IMR-90 (cell line): ENCODE data around the gene RAB9A. TPM values are rescaled to one million over a fixed set of nuclear protein-coding genes. Genes with fewer than 3 reads are reported as not detected.

Source experiments
- ATAC-seq: fragments of 200-7000 bp; cut with Tn5 transposase; 2 replicates; pipeline ENCODE4 v1.9.1; 2020; ENCODE audit warnings: low read depth, mild to moderate bottlenecking, moderate library complexity
- BruUV-seq: library from RNA; stranded (reverse); fragments of 400-500 nt; replicated peaks from 2 replicates; lab custom pipeline; 2021; lab: Mats Ljungman, UMichigan
- CTCF ChIA-PET: fragments of 300-600 bp; formaldehyde crosslinking; extraction: SDS; loops from one replicate; lab custom pipeline; 2021; ENCODE audit warnings: antibody characterized with exemption; lab: Yijun Ruan, JAX
- POLR2A ChIA-PET: fragments of 300-600 bp; sonication (Branson Sonifier 250); formaldehyde crosslinking; loops from one replicate; lab custom pipeline; 2022; ENCODE audit warnings: antibody characterized with exemption; ENCODE audit not compliant: unreplicated experiment; lab: Charles Lee
- DNase-seq: peaks from one replicate; pipeline ENCODE4 v3.0.0; 2013
- H2AFZ ChIP-seq: replicated peaks from 2 replicates; pipeline ENCODE3; 2013; ENCODE audit warnings: low read length, mild to moderate bottlenecking; ENCODE audit not compliant: poor library complexity
- H2AK5ac ChIP-seq: 2 replicates; pipeline ENCODE4 v1.6.1; 2013; ENCODE audit warnings: low read depth, low read length, inconsistent platforms
- H2AK9ac ChIP-seq: replicated peaks from 2 replicates; pipeline ENCODE3; 2013; ENCODE audit warnings: mild to moderate bottlenecking, low read depth, low read length, moderate library complexity; ENCODE audit not compliant: poor library complexity
- H2BK120ac ChIP-seq: 2 replicates; pipeline ENCODE4 v1.6.1; 2013; ENCODE audit warnings: low read depth, low read length, inconsistent platforms
- H2BK15ac ChIP-seq: 3 replicates; pipeline ENCODE4 v1.6.1; 2013; ENCODE audit warnings: low read depth, low read length, inconsistent platforms
- H2BK20ac ChIP-seq: 2 replicates; pipeline ENCODE4 v1.6.1; 2013; ENCODE audit warnings: low read depth, mild to moderate bottlenecking, inconsistent platforms, low read length, moderate library complexity
- H2BK5ac ChIP-seq: 2 replicates; pipeline ENCODE4 v1.6.1; 2013; ENCODE audit warnings: mild to moderate bottlenecking, low read depth, low read length, inconsistent platforms; ENCODE audit not compliant: poor library complexity, severe bottlenecking
- H3K14ac ChIP-seq: replicated peaks from 2 replicates; pipeline ENCODE4 v1.6.1; 2013; ENCODE audit warnings: low read depth, low read length, inconsistent platforms
- H3K18ac ChIP-seq: 2 replicates; pipeline ENCODE4 v1.6.1; 2013; ENCODE audit warnings: low read depth, low read length, control low read depth
- H3K23ac ChIP-seq: 2 replicates; pipeline ENCODE4 v1.6.1; 2013; ENCODE audit warnings: low read depth, low read length, inconsistent platforms
- H3K27ac ChIP-seq: 2 replicates; pipeline ENCODE4 v1.5.1; 2013; ENCODE audit warnings: mild to moderate bottlenecking, control low read depth, low read length; ENCODE audit not compliant: insufficient read depth
- H3K27me3 ChIP-seq: 2 replicates; pipeline ENCODE4 v1.6.1; 2013; ENCODE audit warnings: low read length; ENCODE audit not compliant: control insufficient read depth, insufficient read depth
- H3K36me3 ChIP-seq: 2 replicates; pipeline ENCODE4 v1.6.1; 2013; ENCODE audit warnings: low read length, mixed read lengths; ENCODE audit not compliant: control insufficient read depth, insufficient read depth
- H3K4ac ChIP-seq: 2 replicates; pipeline ENCODE4 v1.6.1; 2013; ENCODE audit warnings: low read depth, low read length, inconsistent platforms
- H3K4me1 ChIP-seq: 2 replicates; pipeline ENCODE4 v1.6.1; 2013; ENCODE audit warnings: low read length, mixed read lengths; ENCODE audit not compliant: control insufficient read depth, insufficient read depth
- H3K4me2 ChIP-seq: 2 replicates; pipeline ENCODE4 v1.6.1; 2013; ENCODE audit warnings: low read depth, mild to moderate bottlenecking, control low read depth, low read length, moderate library complexity
- H3K4me3 ChIP-seq: 2 replicates; pipeline ENCODE4 v1.5.1; 2013; ENCODE audit warnings: low read depth, mild to moderate bottlenecking, control low read depth, low read length, moderate library complexity; ENCODE audit not compliant: insufficient read depth
- H3K56ac ChIP-seq: 2 replicates; pipeline ENCODE4 v1.6.1; 2013; ENCODE audit warnings: low read length, inconsistent platforms; ENCODE audit not compliant: insufficient read depth; ENCODE audit errors: extremely low read depth
- H3K79me1 ChIP-seq, 2 experiments: 2 replicates each; pipeline ENCODE4 v1.6.1; 2013; ENCODE audit warnings: low read length in 2 of 2, inconsistent platforms in 1 of 2, low read depth in 1 of 2
- H3K9ac ChIP-seq: 2 replicates; pipeline ENCODE4 v1.6.1; 2013; ENCODE audit warnings: low read depth, low read length, control low read depth
- H3K9me1 ChIP-seq: 2 replicates; pipeline ENCODE4 v1.6.1; 2013; ENCODE audit warnings: low read length, inconsistent platforms; ENCODE audit not compliant: insufficient read depth
- H3K9me3 ChIP-seq: 2 replicates; pipeline ENCODE4 v1.6.1; 2013; ENCODE audit warnings: low read length; ENCODE audit not compliant: control insufficient read depth, insufficient read depth
- H4K20me1 ChIP-seq: 2 replicates; pipeline ENCODE4 v1.6.1; 2013; ENCODE audit warnings: low read length, inconsistent platforms; ENCODE audit not compliant: insufficient read depth
- H4K5ac ChIP-seq: 2 replicates; pipeline ENCODE4 v1.6.1; 2013; ENCODE audit warnings: mild to moderate bottlenecking, low read depth, low read length, control low read depth
- H4K8ac ChIP-seq, 2 experiments: 2 replicates each; pipeline ENCODE4 v1.6.1; 2013; ENCODE audit warnings: low read depth in 2 of 2, low read length in 2 of 2, control low read depth in 1 of 2, inconsistent platforms in 1 of 2
- H4K91ac ChIP-seq: 2 replicates; pipeline ENCODE4 v1.6.1; 2013; ENCODE audit warnings: low read depth, low read length, inconsistent platforms; ENCODE audit not compliant: insufficient read depth
- CHD1 ChIP-seq: IDR thresholded peaks from 2 replicates; pipeline ENCODE4 v1.6.1; 2012; ENCODE audit warnings: low read depth, low read length, improper control_type of control experiment
- FOS ChIP-seq: fragments of 150-350 bp; IDR thresholded peaks from 2 replicates; pipeline ENCODE4 v1.6.1; 2016; ENCODE audit warnings: low read depth, low read length
- MAZ ChIP-seq: IDR thresholded peaks from 2 replicates; pipeline ENCODE4 v1.6.1; 2012; ENCODE audit warnings: low read depth, mild to moderate bottlenecking, low read length, improper control_type of control experiment, moderate library complexity, borderline replicate concordance
- POLR2A ChIP-seq: IDR thresholded peaks from 2 replicates; pipeline ENCODE4 v1.6.1; 2012; ENCODE audit warnings: mild to moderate bottlenecking, low read depth, low read length
- RAD21 ChIP-seq: IDR thresholded peaks from 2 replicates; pipeline ENCODE4 v1.6.1; 2012; ENCODE audit warnings: low read length, improper control_type of control experiment
- RCOR1 ChIP-seq: IDR thresholded peaks from 2 replicates; pipeline ENCODE4 v1.6.1; 2012; ENCODE audit warnings: mild to moderate bottlenecking, low read length, improper control_type of control experiment; ENCODE audit not compliant: insufficient replicate concordance
- USF2 ChIP-seq: fragments of 150-350 bp; IDR thresholded peaks from 2 replicates; pipeline ENCODE4 v1.6.1; 2017; ENCODE audit warnings: mild to moderate bottlenecking, antibody characterized with exemption, low read length, low read depth
- WGBS, 2 experiments: methylation state at CpG; one replicate each; pipeline versions ENCODE4 v1.1.5 to v1.1.7; 2013; ENCODE audit warnings: missing lambda C conversion rate in 2 of 2; ENCODE audit not compliant: insufficient read length in 1 of 2; ENCODE audit errors: extremely low coverage in 2 of 2; 5-methylcytosine and 5-hydroxymethylcytosine counted together
- dilution Hi-C: fragments of 300-500 bp; cut with HindIII; formaldehyde crosslinking; loops from one replicate; pipeline ENCODE4 v1.14.3; 2018; ENCODE audit warnings: low sequenced_read_pairs; ENCODE audit not compliant: unreplicated experiment
- in situ Hi-C: fragments of 300-500 bp; cut with MboI; formaldehyde crosslinking; loops from 3 replicates; pipeline ENCODE4 v1.14.3; 2019; ENCODE audit warnings: low sequenced_read_pairs, inconsistent platforms, mixed read lengths
- intact Hi-C: fragments of 100-400 bp; cut with micrococcal nuclease; formaldehyde crosslinking; loops from 2 replicates; pipeline ENCODE4 v1.10.0; 2022
- polyA plus RNA-seq, 3 experiments: library from polyadenylated mRNA; depleted of rRNA; stranded (reverse); fragments of >200 nt; gene quantifications; 2 replicates each; pipeline ENCODE4 v1.2.3, GENCODE V29; 2012; ENCODE audit warnings: low replicate concordance in 1 of 3
- total RNA-seq: library from RNA; depleted of rRNA; stranded (reverse); fragments of >200 nt; gene quantifications from 2 replicates; pipeline ENCODE4 v1.2.3, GENCODE V29; 2012
- TF ChIP-seq, protein P1 (sequence below): fragments of 150-350 bp; IDR thresholded peaks from 2 replicates; pipeline ENCODE4 v1.6.1; 2016; ENCODE audit warnings: low read depth, mild to moderate bottlenecking, low read length, moderate library complexity, borderline replicate concordance

The RAB9A gene
- total and polyA plus RNA-seq, 2 of the 4 experiments (the other 2 are of a cell fraction), result 15.8 to 22.3 TPM

DNA sequence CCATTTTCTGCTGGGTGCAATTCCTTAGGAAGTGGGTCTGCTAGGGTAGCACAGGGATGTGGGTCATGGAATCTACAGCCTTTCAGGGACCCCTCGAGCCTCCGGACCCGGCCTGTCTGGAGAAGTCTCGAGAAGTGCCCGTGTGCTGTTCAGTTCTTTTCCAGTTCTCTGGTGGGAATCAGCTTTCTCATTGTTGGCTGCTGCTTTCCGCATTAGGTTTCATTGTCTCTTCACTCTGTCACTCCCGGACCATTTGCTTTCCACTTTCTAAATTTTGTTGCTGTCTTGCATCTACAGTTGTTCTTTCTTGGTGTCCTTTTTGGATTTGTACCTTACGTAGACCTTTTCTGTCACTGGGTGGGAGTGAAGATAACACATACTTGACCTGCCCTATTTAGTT is 6.1 kb downstream of the RAB9A start:
- H2BK20ac ChIP-seq, result no peak overlapping the region
- no peak overlapping the region for H2AK9ac ChIP-seq
- H3K18ac ChIP-seq, result no peak overlapping the region
- CTCF ChIA-PET, result interaction anchor here (1.2 kb wide), 1 partner anchor 10 kb away, joined by 5 read pairs; no protein-coding TSS in a partner anchor
- H2AFZ ChIP-seq, result no peak overlapping the region
- dilution Hi-C loops, result no loop called here
- no TSS peak for BruUV-seq
- no peak overlapping the region for H3K4ac ChIP-seq
- no peak overlapping the region for H4K8ac ChIP-seq
- no peak overlapping the region for H2AK5ac ChIP-seq
- no peak overlapping the region for H2BK15ac ChIP-seq
- no peak overlapping the region for H2BK120ac ChIP-seq
- no peak overlapping the region for H2BK5ac ChIP-seq
- no peaks in the 10 kb centered on the region; the same call in 1 of the 2 replicates for H3K27me3 ChIP-seq
- TF ChIP-seq USF2 (no peak), FOS (no peak), CHD1 (no peak), RAD21 (no peak), MAZ (no peak), RCOR1 (no peak), POLR2A (no peak)
- TF ChIP-seq, protein P1, sequence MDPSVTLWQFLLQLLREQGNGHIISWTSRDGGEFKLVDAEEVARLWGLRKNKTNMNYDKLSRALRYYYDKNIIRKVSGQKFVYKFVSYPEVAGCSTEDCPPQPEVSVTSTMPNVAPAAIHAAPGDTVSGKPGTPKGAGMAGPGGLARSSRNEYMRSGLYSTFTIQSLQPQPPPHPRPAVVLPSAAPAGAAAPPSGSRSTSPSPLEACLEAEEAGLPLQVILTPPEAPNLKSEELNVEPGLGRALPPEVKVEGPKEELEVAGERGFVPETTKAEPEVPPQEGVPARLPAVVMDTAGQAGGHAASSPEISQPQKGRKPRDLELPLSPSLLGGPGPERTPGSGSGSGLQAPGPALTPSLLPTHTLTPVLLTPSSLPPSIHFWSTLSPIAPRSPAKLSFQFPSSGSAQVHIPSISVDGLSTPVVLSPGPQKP, result no peak
- H3K27ac ChIP-seq, result no peak overlapping the region
- no peak overlapping the region for H3K14ac ChIP-seq
- intact Hi-C loops, result loop anchor here (5.0 kb wide), 1 partner anchor 37 kb away; the partner anchor contains the start of genes OFD1 and TRAPPC2
- no peak overlapping the region for H3K4me2 ChIP-seq
- no peak overlapping the region for H3K23ac ChIP-seq
- no peaks in the 10 kb centered on the region for H3K9me3 ChIP-seq
- H3K9me1 ChIP-seq, result peaks cover 3% of the 10 kb centered on the region; the same call in 1 of the 2 replicates
- peaks cover 23 to 54% of the 10 kb centered on the region in 2 experiments for H3K79me1 ChIP-seq
- POLR2A ChIA-PET, result interaction anchor here (0.5 kb wide), 1 partner anchor 27 kb away, joined by 5 read pairs; no protein-coding TSS in a partner anchor
- peaks cover 2% of the 10 kb centered on the region for H3K36me3 ChIP-seq
- in situ Hi-C loops, result no loop called here
- no peak for DNase-seq
- no peak overlapping the region for H4K5ac ChIP-seq
- WGBS, 2 experiments, result 84% methylated on average over 5 of the region's 8 CpGs; no CpG with 5 or more reads in 1 of the 2 experiments
- H3K9ac ChIP-seq, result no peak overlapping the region
- no peak overlapping the region for H3K4me3 ChIP-seq
- no peak overlapping the region for H4K91ac ChIP-seq
- peaks cover 57% of the 10 kb centered on the region for H4K20me1 ChIP-seq
- H3K56ac ChIP-seq, result no peak overlapping the region
- peaks cover 11% of the 10 kb centered on the region for H3K4me1 ChIP-seq
- ATAC-seq, result no peak
